ENCODE data around the gene EML2.
"Not testable (repeated sequence)": the region's sequence is repeated elsewhere in the genome, so short reads cannot be mapped to it uniquely, and the experiment has no call there.

Gene EML2, protein sequence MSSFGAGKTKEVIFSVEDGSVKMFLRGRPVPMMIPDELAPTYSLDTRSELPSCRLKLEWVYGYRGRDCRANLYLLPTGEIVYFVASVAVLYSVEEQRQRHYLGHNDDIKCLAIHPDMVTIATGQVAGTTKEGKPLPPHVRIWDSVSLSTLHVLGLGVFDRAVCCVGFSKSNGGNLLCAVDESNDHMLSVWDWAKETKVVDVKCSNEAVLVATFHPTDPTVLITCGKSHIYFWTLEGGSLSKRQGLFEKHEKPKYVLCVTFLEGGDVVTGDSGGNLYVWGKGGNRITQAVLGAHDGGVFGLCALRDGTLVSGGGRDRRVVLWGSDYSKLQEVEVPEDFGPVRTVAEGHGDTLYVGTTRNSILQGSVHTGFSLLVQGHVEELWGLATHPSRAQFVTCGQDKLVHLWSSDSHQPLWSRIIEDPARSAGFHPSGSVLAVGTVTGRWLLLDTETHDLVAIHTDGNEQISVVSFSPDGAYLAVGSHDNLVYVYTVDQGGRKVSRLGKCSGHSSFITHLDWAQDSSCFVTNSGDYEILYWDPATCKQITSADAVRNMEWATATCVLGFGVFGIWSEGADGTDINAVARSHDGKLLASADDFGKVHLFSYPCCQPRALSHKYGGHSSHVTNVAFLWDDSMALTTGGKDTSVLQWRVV

GRCh38 chr19:45638930-45639729 is at the start of gene EML2:
Gene EML2 (minus strand): TSS chr19:45639397. CDS start chr19:45639376, 21 bp downstream.
- no peak for DNase-seq

DNA sequence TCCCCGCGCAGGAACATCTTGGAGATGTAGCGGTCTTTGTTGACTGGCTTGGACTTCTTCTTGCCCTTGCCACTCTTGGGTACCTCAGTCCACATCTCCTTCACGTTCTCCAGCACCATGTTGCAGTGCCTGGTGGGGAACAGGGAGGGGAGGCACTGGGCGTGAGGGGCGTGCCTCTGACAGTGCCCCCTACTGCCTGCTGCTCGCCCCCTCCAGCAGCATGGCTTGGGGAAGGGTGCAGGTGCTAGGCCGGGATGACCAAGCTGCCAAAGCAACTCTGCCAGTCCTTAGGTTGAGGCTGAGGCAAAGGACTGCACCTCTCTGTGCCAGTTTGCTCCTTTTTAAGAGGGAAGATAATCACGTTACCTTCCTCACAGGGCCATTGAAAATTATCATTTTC is 48.4 kb upstream of the EML2 start:
- DNase-seq: no peak

- DNase-seq: not testable (repeated sequence)
These were observed 45.8 kb upstream of the EML2 start for GRCh38 chr19:45685045-45685444.

DNA sequence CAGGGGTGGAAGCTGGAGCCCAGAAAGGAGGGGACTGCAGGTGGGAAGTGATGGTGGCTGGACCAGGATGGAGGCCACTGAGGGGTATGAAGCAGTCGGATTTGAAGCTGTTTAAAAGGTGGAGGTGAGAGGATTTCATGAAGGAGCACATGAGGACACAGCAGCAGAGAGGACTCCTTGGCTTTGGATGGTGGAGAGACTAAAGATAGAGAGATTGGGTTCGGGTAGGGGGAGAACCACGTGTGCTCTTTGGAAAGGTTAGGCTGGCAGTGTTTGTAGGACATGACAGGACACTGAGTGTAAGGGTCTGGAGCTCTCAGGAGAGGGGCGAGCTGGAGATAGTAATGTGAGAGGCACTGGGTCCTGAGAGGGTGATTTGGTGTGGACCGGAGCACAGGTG is 43.7 kb upstream of the EML2 start:
- DNase-seq: no peak

GRCh38 chr19:45682117-45682516 is 42.9 kb upstream of the EML2 start:
- DNase-seq: no peak

DNA sequence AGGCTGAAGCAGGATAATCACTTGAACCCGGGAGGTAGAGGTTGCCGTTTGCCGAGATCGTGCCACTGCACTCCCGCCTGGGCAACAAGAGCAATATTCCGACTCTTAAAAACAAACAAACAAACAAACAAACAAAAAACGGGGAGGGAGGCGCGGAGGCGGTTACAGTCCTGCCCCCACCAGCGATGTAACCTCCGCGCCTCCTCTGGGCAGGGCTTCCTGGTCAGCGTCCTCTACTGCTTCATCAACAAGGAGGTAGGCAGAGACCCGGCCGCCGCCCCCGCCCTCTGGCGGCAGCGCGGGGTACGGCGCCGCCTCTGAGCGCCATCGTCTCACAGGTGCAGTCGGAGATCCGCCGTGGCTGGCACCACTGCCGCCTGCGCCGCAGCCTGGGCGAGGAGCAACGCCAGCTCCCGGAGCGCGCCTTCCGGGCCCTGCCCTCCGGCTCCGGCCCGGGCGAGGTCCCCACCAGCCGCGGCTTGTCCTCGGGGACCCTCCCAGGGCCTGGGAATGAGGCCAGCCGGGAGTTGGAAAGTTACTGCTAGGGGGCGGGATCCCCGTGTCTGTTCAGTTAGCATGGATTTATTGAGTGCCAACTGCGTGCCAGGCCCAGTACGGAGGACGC is 42.3 kb upstream of the EML2 start:
- DNase-seq: peak in 1 of 2 experiments; percentile 55

- DNase-seq: no peak
These were observed 38.4 kb upstream of the EML2 start for GRCh38 chr19:45677351-45678230.

GRCh38 chr19:45676851-45677263 is 37.7 kb upstream of the EML2 start:
- DNase-seq: no peak

- DNase-seq: no peak
These were observed 35.7 kb upstream of the EML2 start for GRCh38 chr19:45674946-45675345.

GRCh38 chr19:45670670-45671453 is 31.7 kb upstream of the EML2 start:
- DNase-seq: no peak

- no peak for DNase-seq
These were observed 29.2 kb upstream of the EML2 start for GRCh38 chr19:45668342-45668871.

DNA sequence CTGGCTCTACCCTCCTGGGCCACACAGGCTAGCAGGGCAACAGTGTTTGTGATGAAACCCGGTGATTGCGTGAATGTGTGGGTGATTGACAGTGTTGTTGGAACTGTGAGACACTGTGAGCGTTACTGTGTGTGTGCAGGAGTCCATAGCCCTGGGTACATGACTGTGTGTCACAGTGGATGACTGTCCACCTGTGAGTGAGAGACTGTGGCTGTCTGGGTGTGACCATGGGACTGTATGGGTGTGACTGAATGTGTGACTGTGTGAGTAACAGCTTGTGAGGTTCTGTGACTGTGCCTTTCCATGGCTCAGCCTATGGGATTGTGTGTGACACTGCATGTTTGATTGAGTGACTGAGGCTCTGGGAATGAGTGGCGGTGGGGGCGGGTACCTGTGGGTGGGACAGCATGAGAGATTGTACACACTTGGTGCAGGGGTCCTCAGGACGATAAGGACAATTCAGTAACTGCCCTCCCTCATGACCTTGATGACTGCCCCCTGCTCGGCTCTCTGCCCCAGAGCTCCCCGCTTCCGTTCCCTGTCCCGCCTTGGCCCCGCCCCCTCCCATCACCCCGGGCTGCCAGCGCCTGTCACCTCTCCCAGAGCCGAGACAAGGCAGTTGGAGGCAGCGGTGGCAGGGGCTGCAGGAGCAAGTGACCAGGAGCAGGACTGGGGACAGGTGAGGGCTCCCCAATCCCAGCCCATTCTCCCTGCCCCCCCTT is 28.6 kb upstream of the EML2 start, which contains the start of gene GIPR:
TSS of gene GIPR (plus strand) at position 602 of the 722 bp plus-strand sequence. CDS start 1,300 bp downstream, outside the sequence.
- DNase-seq: no peak

DNA sequence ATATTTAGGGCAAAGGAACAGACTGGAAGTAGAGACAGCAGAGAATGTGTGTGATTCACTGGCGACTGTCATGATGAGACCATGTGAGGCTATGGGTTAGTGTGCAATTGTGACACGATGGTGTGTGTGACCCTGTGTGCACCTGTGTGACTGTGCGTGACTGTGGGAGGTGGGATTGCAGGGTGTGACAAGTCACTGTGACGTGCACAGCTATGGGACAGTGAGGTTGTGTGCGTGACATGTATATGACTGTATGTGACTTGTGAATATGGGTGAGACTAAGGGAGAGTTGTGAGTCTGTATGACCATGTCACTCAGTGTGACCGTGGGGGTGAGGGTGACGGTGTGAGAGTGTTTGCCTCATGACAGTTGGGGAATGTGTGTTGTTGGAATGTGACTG is 25.4 kb upstream of the EML2 start:
- no peak for DNase-seq

- DNase-seq: no peak
These were observed 24.6 kb upstream of the EML2 start for GRCh38 chr19:45663800-45664199.

DNA sequence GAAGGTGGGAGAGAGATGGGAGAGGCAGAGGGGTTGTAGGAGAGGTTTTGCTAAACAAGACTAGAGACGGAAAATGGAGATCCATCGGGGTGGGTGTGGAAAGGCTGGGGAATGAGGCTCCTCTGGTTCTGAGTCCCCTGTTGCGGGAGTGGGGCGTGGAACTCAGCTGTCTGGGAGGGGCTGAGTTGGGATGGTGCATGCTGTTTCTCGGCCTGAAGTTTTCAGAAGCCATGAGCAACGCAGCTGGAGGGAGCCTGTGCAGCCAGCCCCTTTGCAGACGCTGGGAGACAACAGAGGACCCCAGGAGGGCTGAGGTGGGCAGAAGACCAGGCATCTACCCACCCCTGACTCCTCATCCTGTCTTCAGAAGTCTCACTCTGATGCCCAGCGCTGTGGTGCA is 21.4 kb upstream of the EML2 start:
- DNase-seq: no peak

DNA sequence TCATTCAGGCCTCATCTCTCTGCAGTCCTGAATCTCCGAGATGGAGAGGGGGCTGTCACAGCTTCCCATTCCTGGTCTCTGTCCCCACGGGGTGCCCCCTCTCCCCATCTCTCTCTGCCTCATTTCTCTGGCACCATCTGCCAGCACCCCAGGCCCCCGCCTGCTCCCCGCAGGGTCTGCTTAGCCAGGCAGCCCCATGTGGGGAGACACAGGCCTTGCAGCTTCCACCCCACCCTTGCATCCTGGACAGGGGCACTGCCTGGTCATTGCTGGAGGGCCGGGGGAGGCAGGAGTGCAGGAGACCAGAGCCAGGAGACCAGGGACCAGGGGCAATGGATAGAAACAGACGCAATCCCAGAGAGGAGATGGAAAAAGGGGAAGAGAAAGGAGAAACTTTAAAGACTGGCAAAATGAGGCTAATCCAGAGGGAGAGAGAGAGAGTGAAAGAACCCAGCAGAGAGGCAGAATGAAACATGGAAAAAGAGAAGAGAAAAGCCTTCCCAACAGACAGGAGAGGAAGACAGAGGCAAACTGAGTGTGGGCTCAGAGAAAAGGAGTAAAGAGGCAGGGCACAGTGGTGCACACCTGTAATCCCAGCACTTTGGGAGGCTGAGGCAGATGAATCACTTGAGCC is 20.0 kb upstream of the EML2 start:
- DNase-seq: no peak

GRCh38 chr19:45657520-45658167 is 18.4 kb upstream of the EML2 start:
- DNase-seq: no peak

DNA sequence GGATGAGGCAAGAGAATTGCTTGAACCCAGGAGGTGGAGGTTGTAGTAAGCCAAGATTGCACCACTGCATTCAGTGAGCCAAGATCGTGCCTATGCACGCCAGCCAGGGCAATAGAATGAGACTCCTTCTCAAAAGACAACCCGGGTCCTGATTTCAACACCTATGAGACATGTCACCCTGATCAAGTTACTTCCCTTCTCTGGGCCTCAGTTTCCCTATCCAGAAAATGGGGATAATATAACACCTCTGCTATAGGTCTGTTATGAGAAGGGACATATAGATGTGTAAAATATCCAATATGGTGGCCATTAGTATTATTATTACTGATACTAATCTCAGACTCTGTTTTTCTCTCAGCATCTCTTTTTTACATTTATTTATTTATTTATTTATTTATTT is 15.9 kb upstream of the EML2 start:
- DNase-seq: no peak

GRCh38 chr19:45653634-45654033 is 14.4 kb upstream of the EML2 start:
- no peak for DNase-seq
